Epidermal melanocyte (primary cell): ENCODE data around the gene TALDO1.

ENCODE experiments used
- DNase-seq: peaks from one replicate; pipeline ENCODE4 v3.0.0; 2011; ENCODE audit warnings: low spot score; ENCODE audit not compliant: insufficient read length

TALDO1 gene

DNA sequence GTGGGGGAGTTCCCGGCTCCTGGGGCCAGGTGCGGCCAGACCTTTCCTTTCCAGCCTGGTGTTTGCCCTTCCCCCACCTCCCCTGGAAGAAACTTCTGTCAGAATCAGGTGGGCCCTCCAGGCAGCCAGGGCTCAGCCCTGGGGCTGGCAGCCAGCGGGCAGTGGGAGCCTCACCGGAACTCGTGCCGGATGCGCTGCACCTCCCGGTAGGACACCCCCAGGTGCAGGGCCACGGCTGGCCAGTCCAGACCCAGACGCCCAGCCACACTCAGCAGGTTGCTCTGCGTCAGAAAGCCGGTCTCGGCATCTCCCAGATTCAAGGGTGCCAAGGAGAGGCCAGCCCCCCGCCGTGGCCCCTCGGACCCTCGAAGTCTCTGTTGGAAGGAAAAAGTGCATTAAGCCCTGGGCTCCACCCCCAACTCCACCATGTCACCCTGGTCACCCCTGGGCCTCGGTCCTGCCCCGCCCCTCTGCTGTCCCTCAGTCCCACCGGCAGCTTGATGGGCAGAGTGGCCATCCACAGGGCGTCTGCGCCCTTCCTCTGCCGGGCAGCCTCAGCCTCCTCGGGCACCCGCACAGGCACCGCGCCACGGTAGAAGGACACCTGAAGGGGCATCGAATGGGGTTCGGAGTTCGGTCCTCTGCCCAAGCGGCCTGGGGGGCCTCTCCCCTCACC lies 52.5 kb downstream of the TALDO1 start:
- DNase-seq = no peak

DNA sequence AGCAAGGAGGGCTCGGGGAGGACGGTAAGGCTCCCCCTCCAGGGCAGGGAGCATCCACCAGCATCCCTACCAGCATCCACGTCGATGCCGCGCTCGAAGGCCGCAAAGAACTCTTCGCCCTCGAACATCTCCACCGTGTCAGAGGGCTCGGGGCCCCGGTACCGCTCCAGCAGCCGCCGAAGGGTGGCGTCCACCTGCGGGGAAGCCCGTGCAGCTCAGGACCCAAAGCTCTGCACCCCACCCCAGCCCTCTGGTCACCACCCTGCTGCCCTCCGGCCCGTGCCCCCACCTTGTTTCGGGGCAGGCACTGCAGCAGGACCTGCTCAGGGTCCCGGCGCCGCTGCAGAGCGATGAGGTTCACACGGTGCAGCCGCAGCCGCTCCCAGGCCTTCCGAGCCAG lies 53.2 kb downstream of the TALDO1 start:
- no peak for DNase-seq

- no peak for DNase-seq
These were observed 54.0 kb downstream of the TALDO1 start for GRCh38 chr11:801097-801780.

DNA sequence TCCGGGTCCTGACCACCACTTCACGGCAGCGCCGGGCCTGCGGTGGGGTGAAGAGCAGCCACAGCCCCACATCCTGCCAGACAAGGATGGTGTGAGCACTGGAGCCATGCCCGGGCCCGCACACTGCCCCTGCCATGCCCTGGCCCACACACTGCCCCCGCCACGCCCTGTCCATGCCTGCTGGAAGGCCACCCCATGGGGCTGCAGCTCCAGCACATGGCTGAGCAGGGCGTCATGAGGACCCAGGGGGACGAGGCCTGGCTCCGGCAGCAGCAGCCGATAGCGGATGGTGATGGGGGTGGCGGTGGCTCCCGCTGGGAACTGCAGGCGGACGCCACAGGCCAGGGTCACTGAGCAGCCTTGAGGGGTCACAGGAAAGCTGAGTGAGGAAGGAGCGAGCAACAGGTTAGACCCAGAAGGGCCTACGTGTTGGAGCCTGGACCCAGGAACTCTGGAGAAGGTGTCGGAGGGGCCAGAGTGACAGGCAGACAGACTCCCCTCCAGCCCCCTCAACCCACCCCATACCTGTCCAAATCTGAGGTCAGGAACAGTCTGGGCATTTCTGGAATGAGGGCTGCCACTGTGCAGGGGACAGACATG lies 54.9 kb downstream of the TALDO1 start:
- no peak for DNase-seq

DNA sequence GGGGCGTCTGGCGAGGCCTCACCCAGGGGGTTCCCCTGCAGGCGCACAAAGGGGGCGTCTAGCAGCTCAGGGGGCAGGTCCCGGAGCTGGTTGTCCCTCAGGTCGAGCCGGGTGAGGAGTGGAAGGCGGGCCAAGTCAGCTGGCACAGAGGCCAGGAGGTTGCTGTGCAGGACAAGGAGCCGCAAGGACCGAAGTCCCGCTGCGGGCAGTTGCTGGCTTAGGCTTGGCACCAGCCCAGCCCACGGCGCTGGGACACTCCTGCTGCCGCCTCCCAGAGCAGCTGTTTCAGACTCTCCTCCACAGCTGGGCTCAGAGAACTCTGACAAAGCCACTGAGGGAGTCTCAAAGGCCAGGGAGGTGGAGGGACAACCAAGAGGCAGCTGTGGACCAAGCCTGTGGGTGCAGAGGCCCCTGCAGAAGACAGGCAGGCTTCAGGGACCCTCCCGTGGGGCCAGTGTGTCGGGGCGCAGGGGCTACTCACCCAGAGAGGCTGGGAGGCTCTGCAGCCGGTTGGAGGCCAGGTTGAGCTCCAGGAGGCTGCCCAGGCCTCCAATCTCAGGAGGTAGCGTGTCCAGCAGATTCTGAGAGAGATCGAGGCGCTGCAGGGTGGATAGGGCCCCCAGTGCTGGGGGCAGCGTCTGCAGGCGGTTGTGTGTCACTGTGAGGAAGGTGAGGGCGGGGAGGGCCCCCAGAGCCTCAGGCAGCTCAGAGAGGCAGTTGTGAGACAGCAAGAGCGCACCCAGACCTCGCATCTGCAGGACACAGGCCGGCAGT lies 55.6 kb downstream of the TALDO1 start:
- no peak for DNase-seq

- DNase-seq = no peak
These were observed 56.1 kb downstream of the TALDO1 start for GRCh38 chr11:803467-803742.

DNA sequence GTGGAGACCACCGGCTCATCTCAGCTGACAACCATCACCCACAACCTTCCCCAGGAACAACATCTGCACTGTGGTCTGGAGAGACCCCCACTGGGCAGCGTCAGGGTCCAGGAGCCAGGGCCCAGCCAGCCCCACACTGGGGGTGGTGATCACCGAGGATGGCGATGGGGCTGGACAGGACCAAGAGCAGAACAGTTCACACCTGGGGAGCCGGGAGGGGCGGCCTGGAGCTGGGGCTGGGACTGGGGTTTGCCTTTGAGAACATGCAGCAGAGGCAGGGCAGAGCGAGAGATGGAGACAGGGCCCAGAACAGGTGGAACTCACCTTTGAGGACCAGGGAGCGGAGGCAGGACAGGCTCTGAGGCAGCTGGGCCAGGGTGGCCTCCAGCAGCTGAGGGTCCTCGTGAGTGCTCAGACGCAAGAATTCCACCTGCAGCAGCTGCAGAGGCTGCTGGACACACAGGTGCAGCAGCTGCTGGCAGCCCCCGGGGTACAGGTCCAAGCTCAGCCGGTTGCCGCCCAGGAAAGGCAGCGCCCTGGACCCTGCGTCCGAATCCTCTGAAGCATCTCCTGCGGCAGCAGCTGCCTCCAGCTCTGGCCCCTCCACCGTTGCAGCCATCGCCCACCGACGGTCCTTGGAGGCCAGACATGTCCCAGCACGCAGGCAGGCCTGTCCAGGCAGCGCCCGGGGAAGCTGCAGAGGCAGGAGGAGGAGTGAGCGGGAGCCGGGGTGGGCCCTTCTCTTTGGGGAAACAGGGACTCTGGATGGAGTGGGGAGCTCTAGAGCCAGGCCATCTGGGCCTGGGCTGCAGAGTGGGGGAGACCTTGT lies 56.7 kb downstream of the TALDO1 start:
- DNase-seq = no peak

DNA sequence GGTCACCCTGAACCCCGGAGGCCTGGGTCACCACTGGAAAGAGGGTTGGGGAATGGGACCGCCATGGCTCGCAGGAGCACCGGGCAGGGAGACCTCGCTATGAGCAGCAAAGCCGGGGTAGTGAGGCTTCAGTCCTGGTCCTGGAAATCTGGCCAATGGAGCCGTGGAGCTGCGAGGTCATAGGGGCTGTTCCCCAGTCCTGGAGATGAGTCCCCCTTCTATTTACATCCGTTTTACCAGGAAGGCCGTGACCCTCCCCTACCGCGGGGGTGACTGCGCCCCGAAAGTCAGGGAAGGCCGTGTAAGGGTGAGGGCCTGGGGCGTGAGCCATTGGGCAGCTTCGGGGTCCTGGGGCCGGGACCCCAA lies 57.3 kb downstream of the TALDO1 start:
- no peak for DNase-seq

DNA sequence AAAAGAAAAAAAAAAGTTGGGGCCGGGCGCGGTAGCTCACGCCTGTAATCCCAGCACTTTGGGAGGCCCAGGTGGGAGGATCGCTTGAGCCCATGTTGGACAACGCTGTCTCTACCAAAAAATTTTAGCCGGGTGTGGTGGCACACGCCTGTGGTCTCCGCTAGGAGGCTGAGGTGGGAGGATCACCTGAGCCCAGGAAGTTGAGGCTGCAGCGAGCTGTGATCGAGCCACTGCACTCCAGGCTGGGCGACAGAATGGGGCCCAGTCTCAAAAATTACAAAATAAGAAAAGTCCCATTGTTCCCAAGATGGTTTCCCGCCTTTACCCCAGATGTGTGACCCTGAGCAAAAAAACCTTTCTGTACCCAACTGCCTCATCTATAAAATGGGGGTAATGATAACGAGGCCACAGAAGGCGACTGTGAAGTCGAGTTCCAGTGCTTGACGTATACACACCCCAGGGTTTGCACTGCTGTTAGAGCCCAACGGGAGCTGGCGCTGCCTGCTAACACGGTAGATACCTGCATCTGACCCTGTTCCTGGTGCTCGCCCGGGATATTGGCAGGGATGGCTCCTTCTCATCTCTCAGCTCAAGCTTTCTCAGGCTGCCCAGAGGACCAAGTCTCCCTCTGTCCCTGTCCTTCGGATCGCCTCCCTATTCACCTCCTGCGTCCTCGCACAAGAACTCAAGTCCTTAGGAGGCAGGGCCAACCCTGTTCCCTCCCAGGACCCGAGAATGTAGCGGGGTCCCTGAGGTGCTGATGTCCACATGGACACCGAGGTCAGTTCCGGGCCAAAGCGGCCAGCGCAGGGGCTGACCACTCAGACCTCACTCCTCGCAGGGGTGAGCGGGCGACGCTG lies 61.4 kb downstream of the TALDO1 start:
- peak; percentile 90 for DNase-seq

DNA sequence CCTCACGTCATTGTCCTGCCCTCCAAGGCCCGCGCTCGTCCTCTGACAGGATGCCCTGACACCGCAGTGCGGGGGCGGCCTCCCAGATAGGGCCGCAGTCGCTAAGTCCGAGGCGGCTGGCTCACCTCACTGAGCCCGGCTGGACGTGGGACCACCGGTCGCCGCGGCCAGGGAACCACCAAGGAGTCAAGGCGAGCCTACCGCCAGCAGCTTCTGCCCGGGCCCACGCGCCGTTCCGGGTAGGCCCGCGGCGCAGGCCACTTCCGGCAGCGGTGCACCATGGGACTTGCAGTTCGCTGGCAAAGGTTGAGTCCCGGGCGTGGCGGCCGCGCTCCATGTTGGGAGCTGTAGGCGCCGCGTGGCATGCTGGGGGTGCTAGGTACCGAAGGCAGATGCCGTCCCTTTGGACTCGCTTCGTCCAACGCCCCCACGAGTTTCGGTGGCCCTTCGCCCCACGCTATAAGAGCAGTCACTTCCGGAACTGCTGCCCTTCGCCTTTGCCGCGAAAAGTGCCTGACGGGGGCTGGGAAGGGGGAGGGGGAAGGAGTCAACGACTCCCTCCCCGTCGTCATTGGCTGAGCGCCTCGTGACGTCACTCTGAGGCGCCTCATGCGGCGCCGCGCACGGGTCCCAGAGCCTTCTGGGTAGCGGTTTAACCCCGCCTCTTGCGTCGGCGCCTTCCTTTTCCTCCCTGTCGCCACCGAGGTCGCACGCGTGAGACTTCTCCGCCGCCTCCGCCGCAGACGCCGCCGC lies 62.2 kb downstream of the TALDO1 start, which contains the start of gene RPLP2:
Gene RPLP2 (plus strand): TSS at position 681 of the 753 bp plus-strand sequence. CDS start 268 bp downstream, outside the sequence.
- DNase-seq = peak; percentile 99

GRCh38 chr11:810040-810567 lies 62.8 kb downstream of the TALDO1 start:
- DNase-seq = no peak

- no peak for DNase-seq
These were observed 64.4 kb downstream of the TALDO1 start for GRCh38 chr11:811446-812245.

GRCh38 chr11:812390-812789 lies 65.1 kb downstream of the TALDO1 start:
- no peak for DNase-seq

DNA sequence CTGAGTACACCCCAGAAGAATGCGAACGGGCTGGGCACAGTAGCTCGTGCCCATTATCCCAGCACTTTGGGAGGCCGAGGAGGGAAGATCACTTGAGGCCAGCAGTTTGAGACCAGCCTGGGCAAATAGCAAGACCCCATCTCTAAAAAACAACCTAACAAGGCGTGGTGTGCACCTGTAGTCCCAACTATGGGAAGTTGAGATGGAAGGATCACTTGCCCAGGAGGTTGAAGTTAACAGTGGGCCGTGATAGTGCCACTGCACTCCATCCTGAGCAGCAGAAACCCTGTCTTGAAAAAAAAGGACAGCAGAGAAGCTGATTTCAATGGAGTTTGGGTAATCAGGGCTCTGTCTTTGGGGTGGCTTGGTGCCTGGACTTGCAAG lies 65.8 kb downstream of the TALDO1 start:
- no peak for DNase-seq

DNA sequence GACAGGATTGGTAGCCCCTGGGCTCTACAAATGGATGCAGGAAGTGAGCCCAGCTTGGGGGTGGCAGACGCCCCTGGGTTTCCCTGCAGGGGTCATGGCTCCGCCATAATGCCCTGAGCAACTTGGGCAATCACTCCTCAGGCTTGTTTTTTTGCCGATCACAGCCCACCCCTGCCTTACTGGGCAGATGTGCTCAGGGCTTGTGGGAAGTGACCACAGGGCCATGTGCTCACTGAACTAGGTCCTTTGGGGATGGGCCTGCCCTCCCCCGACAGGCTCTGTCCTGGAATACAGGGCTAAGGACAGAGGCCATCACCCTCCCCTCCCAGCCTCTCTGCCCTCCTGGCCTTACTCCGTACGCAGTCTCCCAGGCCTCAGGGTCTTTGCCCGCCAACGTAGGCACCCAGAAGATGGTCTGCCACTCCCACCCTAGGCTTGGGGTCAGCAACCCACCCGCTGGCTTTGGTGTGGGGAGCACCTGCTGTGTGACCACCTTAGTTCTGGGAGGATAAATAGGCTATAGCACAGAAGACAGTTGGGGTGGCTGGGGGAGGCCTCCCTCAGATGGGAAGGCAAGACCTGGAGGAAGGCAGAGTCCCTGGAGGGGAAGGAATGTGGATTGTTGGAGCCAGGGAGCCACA lies 66.3 kb downstream of the TALDO1 start:
- no peak for DNase-seq
